ENCODE results near the gene ITIH3.

DNA sequence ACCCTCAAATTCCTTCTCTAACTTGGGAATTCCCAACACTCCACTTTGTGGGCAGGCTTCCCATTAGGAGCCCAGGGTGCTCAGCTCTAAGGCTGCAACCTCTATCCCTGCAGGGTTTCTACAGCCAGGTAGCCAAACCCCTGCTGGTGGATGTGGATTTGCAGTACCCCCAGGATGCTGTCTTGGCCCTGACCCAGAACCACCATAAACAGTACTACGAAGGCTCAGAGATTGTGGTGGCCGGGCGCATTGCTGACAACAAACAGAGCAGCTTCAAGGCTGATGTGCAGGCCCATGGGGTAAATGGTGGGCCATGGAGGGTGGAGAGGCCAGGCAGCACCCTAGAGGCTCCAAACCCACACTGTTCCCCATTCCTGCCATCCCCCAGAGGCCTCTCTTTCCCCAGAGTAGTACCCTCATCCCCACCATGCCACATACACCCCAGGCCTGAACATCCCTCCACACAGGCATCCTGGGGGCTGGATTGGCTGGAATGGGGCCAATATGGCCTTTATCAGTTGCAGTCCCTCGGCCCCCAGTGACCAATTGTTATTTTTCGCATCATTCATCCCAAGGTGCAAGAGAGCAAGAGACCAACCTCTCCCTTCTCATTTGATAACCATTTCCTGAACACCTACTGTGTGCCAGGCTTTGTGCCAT, 9.5 kb upstream of the ITIH3 start:
- TF ChIP-seq, protein P1, sequence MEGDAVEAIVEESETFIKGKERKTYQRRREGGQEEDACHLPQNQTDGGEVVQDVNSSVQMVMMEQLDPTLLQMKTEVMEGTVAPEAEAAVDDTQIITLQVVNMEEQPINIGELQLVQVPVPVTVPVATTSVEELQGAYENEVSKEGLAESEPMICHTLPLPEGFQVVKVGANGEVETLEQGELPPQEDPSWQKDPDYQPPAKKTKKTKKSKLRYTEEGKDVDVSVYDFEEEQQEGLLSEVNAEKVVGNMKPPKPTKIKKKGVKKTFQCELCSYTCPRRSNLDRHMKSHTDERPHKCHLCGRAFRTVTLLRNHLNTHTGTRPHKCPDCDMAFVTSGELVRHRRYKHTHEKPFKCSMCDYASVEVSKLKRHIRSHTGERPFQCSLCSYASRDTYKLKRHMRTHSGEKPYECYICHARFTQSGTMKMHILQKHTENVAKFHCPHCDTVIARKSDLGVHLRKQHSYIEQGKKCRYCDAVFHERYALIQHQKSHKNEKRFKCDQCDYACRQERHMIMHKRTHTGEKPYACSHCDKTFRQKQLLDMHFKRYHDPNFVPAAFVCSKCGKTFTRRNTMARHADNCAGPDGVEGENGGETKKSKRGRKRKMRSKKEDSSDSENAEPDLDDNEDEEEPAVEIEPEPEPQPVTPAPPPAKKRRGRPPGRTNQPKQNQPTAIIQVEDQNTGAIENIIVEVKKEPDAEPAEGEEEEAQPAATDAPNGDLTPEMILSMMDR (IDR thresholded peaks at IDR 0.05) = no peak
- TF ChIP-seq POLR2A (IDR thresholded peaks at IDR 0.05; ENCODE audit: low read depth) (no peak), POLR2AphosphoS5 (IDR thresholded peaks at IDR 0.05) (no peak)

Data from esophagus muscularis mucosa (tissue), 3 donors.